Right lobe of liver (tissue), 4 donors: ENCODE measurements around the gene MAS1L.

Experiments used
- POLR2A ChIP-seq: fragments of 450-650 bp; IDR thresholded peaks from one replicate; pipeline ENCODE4 v1.6.1; 2017; ENCODE audit warnings: antibody characterized with exemption, mild to moderate bottlenecking
- TF ChIP-seq, protein P1 (sequence below), 4 donors: fragments of 200-600 bp in 3 of 4; fragments of 450-650 bp in 1 of 4; IDR thresholded peaks; one replicate each; pipeline versions ENCODE4 v1.5.1 to v1.8.0; 2016 to 2022; ENCODE audit warnings: antibody characterized with exemption in 4 of 4, mild to moderate bottlenecking in 2 of 4
- donor health status: DM: no; HTN: no; CAD: no.
- donor health status: DM: no; HTN: no; CAD: no.
- donor health status: DM: no; HTN: yes; CAD: no.

DNA sequence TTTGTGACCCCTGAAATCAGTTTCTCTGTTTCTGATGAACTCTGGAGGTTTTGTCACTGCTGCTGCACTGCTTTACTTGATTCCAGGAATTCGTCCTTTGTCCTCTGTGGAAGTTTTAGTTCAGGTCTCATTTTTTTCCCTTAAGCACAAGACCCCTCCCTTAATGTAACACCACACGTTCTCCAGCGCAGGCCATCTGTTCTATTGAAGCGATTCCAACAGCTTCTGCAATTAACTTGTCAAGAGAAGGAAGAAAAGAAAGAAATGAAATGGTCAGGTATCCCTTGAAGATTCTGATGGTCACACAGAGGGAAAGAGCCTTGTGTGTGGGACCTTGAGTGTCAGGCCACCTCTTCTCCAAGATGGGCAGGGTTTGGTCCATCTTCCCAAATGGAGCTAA lies 7.8 kb upstream of the MAS1L start:
- TF ChIP-seq, protein P1, sequence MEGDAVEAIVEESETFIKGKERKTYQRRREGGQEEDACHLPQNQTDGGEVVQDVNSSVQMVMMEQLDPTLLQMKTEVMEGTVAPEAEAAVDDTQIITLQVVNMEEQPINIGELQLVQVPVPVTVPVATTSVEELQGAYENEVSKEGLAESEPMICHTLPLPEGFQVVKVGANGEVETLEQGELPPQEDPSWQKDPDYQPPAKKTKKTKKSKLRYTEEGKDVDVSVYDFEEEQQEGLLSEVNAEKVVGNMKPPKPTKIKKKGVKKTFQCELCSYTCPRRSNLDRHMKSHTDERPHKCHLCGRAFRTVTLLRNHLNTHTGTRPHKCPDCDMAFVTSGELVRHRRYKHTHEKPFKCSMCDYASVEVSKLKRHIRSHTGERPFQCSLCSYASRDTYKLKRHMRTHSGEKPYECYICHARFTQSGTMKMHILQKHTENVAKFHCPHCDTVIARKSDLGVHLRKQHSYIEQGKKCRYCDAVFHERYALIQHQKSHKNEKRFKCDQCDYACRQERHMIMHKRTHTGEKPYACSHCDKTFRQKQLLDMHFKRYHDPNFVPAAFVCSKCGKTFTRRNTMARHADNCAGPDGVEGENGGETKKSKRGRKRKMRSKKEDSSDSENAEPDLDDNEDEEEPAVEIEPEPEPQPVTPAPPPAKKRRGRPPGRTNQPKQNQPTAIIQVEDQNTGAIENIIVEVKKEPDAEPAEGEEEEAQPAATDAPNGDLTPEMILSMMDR (IDR thresholded peaks at IDR 0.05), result no peak
- no peak for TF ChIP-seq POLR2A
